ENCODE results near the gene SHMT2. TPM values are rescaled to one million over a fixed set of nuclear protein-coding genes. Genes with fewer than 3 reads are reported as not detected.

SHMT2 gene
- total RNA-seq, 2 donors from 2014 or later = 76.7 to 134 TPM

DNA sequence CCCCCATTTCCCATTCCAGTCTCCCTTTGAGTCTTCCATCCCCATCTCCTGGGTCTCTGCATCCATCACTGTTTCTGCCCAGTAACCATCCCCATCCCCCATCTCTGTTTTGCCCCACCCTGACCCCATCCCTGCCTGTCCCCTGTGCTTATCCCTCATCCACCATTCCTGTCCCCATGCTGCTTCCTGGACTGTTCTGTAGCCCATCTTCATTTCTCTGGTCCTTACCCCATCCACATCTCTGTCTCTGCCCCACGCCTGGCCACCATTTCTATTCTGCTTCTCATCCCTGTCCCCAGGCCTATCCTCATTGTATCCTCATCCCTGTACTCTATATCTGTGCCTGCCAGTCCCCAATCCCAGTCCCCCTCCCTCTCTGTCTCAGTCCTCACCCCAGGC lies 8.7 kb upstream of the SHMT2 start:
- Mint-ChIP-seq H3K4me3 (no peak overlapping the region), H3K36me3 (ENCODE audit: low read depth) (no peaks in the 10 kb centered on the region), H3K27me3 (ENCODE audit: insufficient read depth) (peaks cover 94% of the 10 kb centered on the region), H3K9me3 (no peaks in the 10 kb centered on the region), H3K4me1 (peaks cover 41% of the 10 kb centered on the region), H3K27ac (no peak overlapping the region)
- H3K4me1 ChIP-seq (ENCODE audit: control insufficient read depth, insufficient read depth, low read length) = peaks cover 4% of the 10 kb centered on the region
- no peak overlapping the region for H3K9ac ChIP-seq (ENCODE audit: extremely low read depth, low read length, poor library complexity, severe bottlenecking)
- H3K27ac ChIP-seq (ENCODE audit: low read depth, low read length) = no peak overlapping the region
- TF ChIP-seq, protein P1, sequence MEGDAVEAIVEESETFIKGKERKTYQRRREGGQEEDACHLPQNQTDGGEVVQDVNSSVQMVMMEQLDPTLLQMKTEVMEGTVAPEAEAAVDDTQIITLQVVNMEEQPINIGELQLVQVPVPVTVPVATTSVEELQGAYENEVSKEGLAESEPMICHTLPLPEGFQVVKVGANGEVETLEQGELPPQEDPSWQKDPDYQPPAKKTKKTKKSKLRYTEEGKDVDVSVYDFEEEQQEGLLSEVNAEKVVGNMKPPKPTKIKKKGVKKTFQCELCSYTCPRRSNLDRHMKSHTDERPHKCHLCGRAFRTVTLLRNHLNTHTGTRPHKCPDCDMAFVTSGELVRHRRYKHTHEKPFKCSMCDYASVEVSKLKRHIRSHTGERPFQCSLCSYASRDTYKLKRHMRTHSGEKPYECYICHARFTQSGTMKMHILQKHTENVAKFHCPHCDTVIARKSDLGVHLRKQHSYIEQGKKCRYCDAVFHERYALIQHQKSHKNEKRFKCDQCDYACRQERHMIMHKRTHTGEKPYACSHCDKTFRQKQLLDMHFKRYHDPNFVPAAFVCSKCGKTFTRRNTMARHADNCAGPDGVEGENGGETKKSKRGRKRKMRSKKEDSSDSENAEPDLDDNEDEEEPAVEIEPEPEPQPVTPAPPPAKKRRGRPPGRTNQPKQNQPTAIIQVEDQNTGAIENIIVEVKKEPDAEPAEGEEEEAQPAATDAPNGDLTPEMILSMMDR (conservative IDR thresholded peaks at IDR 0.05) = no peak
- DNase-seq = no peak
- peaks cover 98% of the 10 kb centered on the region for H3K27me3 ChIP-seq (ENCODE audit: control insufficient read depth, insufficient read depth, low read length, poor library complexity, severe bottlenecking)
- H3K4me3 ChIP-seq (ENCODE audit: low read length) = no peak overlapping the region
- 67 to 69% methylated on average over 1 of the region's 1 CpG for WGBS, 2 experiments (ENCODE audit: insufficient coverage in 1 of 2, insufficient read length in 1 of 2)
- no peaks in the 10 kb centered on the region for H3K9me3 ChIP-seq (ENCODE audit: control insufficient read depth, low read length)
- H3K36me3 ChIP-seq (ENCODE audit: control insufficient read depth, insufficient read depth, low read length) = no peaks in the 10 kb centered on the region

DNA sequence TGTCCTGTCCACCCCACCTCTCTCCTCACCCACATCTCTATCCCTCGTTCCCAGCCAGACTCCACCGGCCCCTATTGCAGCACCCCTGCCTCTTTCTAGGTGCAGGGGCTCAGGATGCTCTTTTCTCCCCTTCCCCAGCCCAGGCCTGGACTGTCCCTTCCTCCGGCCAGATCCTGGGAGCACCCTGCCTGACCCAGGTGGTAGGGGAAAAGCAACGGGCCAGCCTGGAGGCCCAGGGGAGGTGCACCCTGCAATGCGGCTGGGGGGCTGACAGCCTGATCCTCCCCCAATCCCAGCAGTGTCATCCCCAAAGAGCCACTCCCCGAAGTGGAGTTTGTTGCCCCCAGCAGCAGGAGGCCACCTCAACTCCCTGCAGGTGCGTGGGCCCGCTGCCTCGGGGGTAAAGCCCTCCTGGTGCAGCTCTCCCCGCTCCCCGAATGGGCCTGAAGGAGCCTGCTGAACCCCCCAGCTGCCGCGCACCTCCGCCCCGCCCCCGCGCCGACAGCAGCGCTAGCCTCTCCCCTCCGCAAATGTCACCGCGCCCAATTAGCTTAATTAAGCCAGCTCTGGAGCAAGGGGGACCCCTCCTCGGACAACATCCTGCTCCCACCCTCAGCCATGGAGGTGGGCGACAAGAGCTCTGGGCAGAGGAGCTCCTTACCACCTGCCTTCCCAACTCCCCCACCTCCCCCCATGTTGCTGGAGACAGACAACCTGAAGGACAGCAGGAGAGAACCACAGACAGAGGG lies 8.2 kb upstream of the SHMT2 start:
- no peak overlapping the region for H3K4me3 ChIP-seq (ENCODE audit: low read length)

DNA sequence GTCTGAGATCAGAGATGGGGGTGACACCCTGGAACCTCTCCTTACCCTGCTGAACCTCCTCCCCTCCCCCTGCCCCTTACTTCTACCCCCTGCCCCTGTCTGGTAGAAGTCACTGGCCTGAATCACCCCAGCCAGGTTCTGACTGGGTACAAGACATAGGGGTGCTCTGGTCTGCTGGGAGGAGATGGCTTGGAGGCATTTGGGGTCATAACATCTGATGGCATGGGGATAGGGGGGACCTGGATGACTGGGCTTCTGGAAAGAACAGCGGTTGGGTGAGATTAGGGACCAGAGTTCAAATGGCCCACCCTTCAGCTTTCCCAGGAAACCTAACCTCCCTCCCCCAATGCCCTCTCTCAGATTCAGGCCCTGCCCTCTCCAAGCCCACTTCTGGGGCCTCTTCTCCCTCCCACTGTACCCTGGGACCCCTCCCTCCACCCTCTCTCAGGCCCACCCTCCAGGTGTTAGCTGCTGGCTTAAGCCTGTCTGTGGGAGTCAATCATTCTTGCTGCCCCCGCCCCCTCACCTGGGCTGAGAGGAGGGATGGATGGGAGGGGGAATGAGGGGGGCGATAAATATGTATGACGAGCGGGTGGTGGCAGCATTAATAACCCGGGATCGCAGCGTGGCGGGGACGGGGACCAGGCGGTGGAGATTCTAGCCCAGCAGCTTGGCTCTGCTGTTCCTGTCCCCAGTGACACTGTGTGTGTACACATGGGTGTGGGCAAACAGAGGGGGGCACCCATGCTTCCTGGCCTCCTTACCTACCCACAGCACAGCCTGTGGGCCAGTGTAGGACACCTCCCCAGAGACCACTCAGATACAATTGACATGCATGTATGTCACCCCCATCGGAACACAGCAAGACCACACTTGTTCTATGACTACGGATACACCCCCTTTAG lies 7.0 kb upstream of the SHMT2 start:
- H3K4me1 ChIP-seq (ENCODE audit: control insufficient read depth, insufficient read depth, low read length) = peaks cover 4% of the 10 kb centered on the region

More for the DNA sequence above, 8.2 kb upstream of the SHMT2 start:
- no peak for DNase-seq
- no peaks in the 10 kb centered on the region for H3K36me3 ChIP-seq (ENCODE audit: control insufficient read depth, insufficient read depth, low read length)
- H3K9me3 ChIP-seq (ENCODE audit: control insufficient read depth, low read length) = no peaks in the 10 kb centered on the region
- H3K27me3 Mint-ChIP-seq (ENCODE audit: insufficient read depth) = peaks cover 94% of the 10 kb centered on the region
- no peak overlapping the region for H3K4me3 Mint-ChIP-seq
- no peak overlapping the region for H3K27ac ChIP-seq (ENCODE audit: low read depth, low read length)
- peaks cover 4% of the 10 kb centered on the region for H3K4me1 ChIP-seq (ENCODE audit: control insufficient read depth, insufficient read depth, low read length)
- no peak overlapping the region for H3K27ac Mint-ChIP-seq
- H3K9me3 Mint-ChIP-seq = no peaks in the 10 kb centered on the region
- H3K36me3 Mint-ChIP-seq (ENCODE audit: low read depth) = no peaks in the 10 kb centered on the region
- 15 to 18% methylated on average over 16 to 24 of the region's 24 CpGs for WGBS, 2 experiments (ENCODE audit: insufficient coverage in 1 of 2, insufficient read length in 1 of 2)
- H3K27me3 ChIP-seq (ENCODE audit: control insufficient read depth, insufficient read depth, low read length, poor library complexity, severe bottlenecking) = peaks cover 98% of the 10 kb centered on the region
- H3K4me1 Mint-ChIP-seq = peaks cover 41% of the 10 kb centered on the region
- H3K9ac ChIP-seq (ENCODE audit: extremely low read depth, low read length, poor library complexity, severe bottlenecking) = no peak overlapping the region
- TF ChIP-seq, protein P1 (conservative IDR thresholded peaks at IDR 0.05) = no peak

More for the DNA sequence above, 7.0 kb upstream of the SHMT2 start:
- peaks cover 44% of the 10 kb centered on the region for H3K4me1 Mint-ChIP-seq
- DNase-seq = no peak
- peaks cover 95% of the 10 kb centered on the region for H3K27me3 Mint-ChIP-seq (ENCODE audit: insufficient read depth)
- H3K9me3 ChIP-seq (ENCODE audit: control insufficient read depth, low read length) = no peaks in the 10 kb centered on the region
- no peaks in the 10 kb centered on the region for H3K36me3 ChIP-seq (ENCODE audit: control insufficient read depth, insufficient read depth, low read length)
- no peaks in the 10 kb centered on the region for H3K36me3 Mint-ChIP-seq (ENCODE audit: low read depth)
- WGBS, 2 experiments (ENCODE audit: insufficient coverage in 1 of 2, insufficient read length in 1 of 2) = 75 to 84% methylated on average over 2 to 13 of the region's 13 CpGs
- peaks cover 100% of the 10 kb centered on the region for H3K27me3 ChIP-seq (ENCODE audit: control insufficient read depth, insufficient read depth, low read length, poor library complexity, severe bottlenecking)
- H3K4me3 ChIP-seq (ENCODE audit: low read length) = no peak overlapping the region
- no peak overlapping the region for H3K27ac Mint-ChIP-seq
- H3K9me3 Mint-ChIP-seq = no peaks in the 10 kb centered on the region
- H3K4me3 Mint-ChIP-seq = no peak overlapping the region
- TF ChIP-seq, protein P1 (conservative IDR thresholded peaks at IDR 0.05) = no peak
- H3K27ac ChIP-seq (ENCODE audit: low read depth, low read length) = no peak overlapping the region
- H3K9ac ChIP-seq (ENCODE audit: extremely low read depth, low read length, poor library complexity, severe bottlenecking) = no peak overlapping the region

All from endodermal cell (in vitro differentiated cells).